HFFc6 (cell line): ENCODE data around the gene MPZL1. TPM values are rescaled to one million over a fixed set of nuclear protein-coding genes. Genes with fewer than 3 reads are reported as not detected.
"Not testable (repeated sequence)": the region's sequence is repeated elsewhere in the genome, so short reads cannot be mapped to it uniquely, and the experiment has no call there.

Experiments used
- DNase-seq: peaks from one replicate; pipeline ENCODE4 v3.0.0-alpha.2; 2018
- H3K27ac Mint-ChIP-seq: 2 replicates; pipeline ENCODE4 v1.8.0; 2020; ENCODE audit warnings: mild to moderate bottlenecking, mixed read lengths
- H3K27me3 Mint-ChIP-seq: 2 replicates; pipeline ENCODE4 v1.8.0; 2021; ENCODE audit warnings: mild to moderate bottlenecking, moderate library complexity, mixed read lengths; ENCODE audit not compliant: insufficient read depth
- H3K36me3 Mint-ChIP-seq: 2 replicates; pipeline ENCODE4 v1.8.0; 2021; ENCODE audit warnings: low read depth, mixed read lengths
- H3K4me1 Mint-ChIP-seq: 2 replicates; pipeline ENCODE4 v1.8.0; 2020; ENCODE audit warnings: low read depth, mixed read lengths
- H3K4me3 Mint-ChIP-seq: 2 replicates; pipeline ENCODE4 v1.8.0; 2020; ENCODE audit warnings: mild to moderate bottlenecking, moderate library complexity, mixed read lengths
- H3K9me3 Mint-ChIP-seq: 2 replicates; pipeline ENCODE4 v1.8.0; 2020; ENCODE audit warnings: mild to moderate bottlenecking, mixed read lengths
- CTCF ChIP-seq: fragments of 200-600 bp; sonication (generic); IDR thresholded peaks from 2 replicates; pipeline ENCODE4 v1.5.0; 2021; ENCODE audit warnings: antibody characterized with exemption, mild to moderate bottlenecking
- total RNA-seq, 6 experiments: library from RNA; stranded (reverse); fragmentation: NEBNext Ultra II Directional; extraction: Animal tissue kit (Norgen Biotek cat#: 25700); gene quantifications; 2 replicates in 1 of 6; 3 replicates in 5 of 6; pipeline ENCODE4 v1.2.3, GENCODE V29; 2021

Gene MPZL1
- total RNA-seq, 6 experiments from 2014 or later = 147 to 188 (median 183) TPM

- Mint-ChIP-seq H3K27ac (no peak overlapping the region), H3K36me3 (peaks cover 22% of the 10 kb centered on the region), H3K4me1 (peaks cover 23% of the 10 kb centered on the region), H3K27me3 (peaks cover 1% of the 10 kb centered on the region; the same call in 1 of the 2 replicates), H3K9me3 (no peaks in the 10 kb centered on the region), H3K4me3 (no peak overlapping the region)
- TF ChIP-seq CTCF = no peak
- no peak for DNase-seq
Observed at GRCh38 chr1:167737169-167737568, 15.4 kb downstream of the MPZL1 start.

- no peak for TF ChIP-seq CTCF
- Mint-ChIP-seq H3K9me3 (no peaks in the 10 kb centered on the region), H3K4me3 (no peak overlapping the region), H3K27me3 (peaks cover 1% of the 10 kb centered on the region; the same call in 1 of the 2 replicates), H3K27ac (no peak overlapping the region), H3K36me3 (peaks cover 22% of the 10 kb centered on the region), H3K4me1 (peaks cover 31% of the 10 kb centered on the region)
- no peak for DNase-seq
Observed at GRCh38 chr1:167738158-167738557, 16.4 kb downstream of the MPZL1 start.

GRCh38 chr1:167739752-167740151 is 18.0 kb downstream of the MPZL1 start:
- Mint-ChIP-seq H3K27ac (no peak overlapping the region), H3K4me1 (peaks cover 43% of the 10 kb centered on the region), H3K4me3 (no peak overlapping the region), H3K27me3 (peaks cover 1% of the 10 kb centered on the region; the same call in 1 of the 2 replicates), H3K9me3 (no peaks in the 10 kb centered on the region), H3K36me3 (peaks cover 28% of the 10 kb centered on the region)
- DNase-seq = no peak
- no peak for TF ChIP-seq CTCF

GRCh38 chr1:167741103-167741502 is 19.3 kb downstream of the MPZL1 start:
- Mint-ChIP-seq H3K4me1 (peaks cover 55% of the 10 kb centered on the region), H3K36me3 (peaks cover 28% of the 10 kb centered on the region)
- not testable (repeated sequence) for H3K27ac Mint-ChIP-seq, H3K27me3 Mint-ChIP-seq, H3K4me3 Mint-ChIP-seq, H3K9me3 Mint-ChIP-seq, DNase-seq

GRCh38 chr1:167742392-167743057 is 20.7 kb downstream of the MPZL1 start:
- Mint-ChIP-seq H3K4me1 (peaks cover 69% of the 10 kb centered on the region), H3K36me3 (peaks cover 28% of the 10 kb centered on the region)
- not testable (repeated sequence) for H3K27ac Mint-ChIP-seq, DNase-seq, H3K4me3 Mint-ChIP-seq, H3K9me3 Mint-ChIP-seq, H3K27me3 Mint-ChIP-seq

GRCh38 chr1:167744901-167745300 is 23.1 kb downstream of the MPZL1 start:
- peaks cover 82% of the 10 kb centered on the region for H3K4me1 Mint-ChIP-seq
- peaks cover 14% of the 10 kb centered on the region for H3K36me3 Mint-ChIP-seq
- peaks cover 5% of the 10 kb centered on the region; the same call in 1 of the 2 replicates for H3K27me3 Mint-ChIP-seq
- no peak overlapping the region for H3K4me3 Mint-ChIP-seq
- no peak for DNase-seq
- no peak for TF ChIP-seq CTCF
- H3K27ac Mint-ChIP-seq = no peak overlapping the region
- no peaks in the 10 kb centered on the region for H3K9me3 Mint-ChIP-seq
